Immature natural killer cell (primary cell): ENCODE data around the gene TMIE. TPM values are rescaled to one million over a fixed set of nuclear protein-coding genes. Genes with fewer than 3 reads are reported as not detected.
A peak's percentile ranks its signal among the peaks of the same experiment; 100 is the strongest.

Experiments
- DNase-seq, 3 donors: peaks; one replicate each; pipeline ENCODE4 v3.0.0; 2022; ENCODE audit warnings: mixed read lengths in 1 of 3
- H3K27ac Mint-ChIP-seq, 6 donors: one replicate each; pipeline ENCODE4 v1.8.0; 2020; ENCODE audit warnings: mixed read lengths in 6 of 6, mild to moderate bottlenecking in 5 of 6, inconsistent platforms in 4 of 6, moderate library complexity in 3 of 6
- H3K27me3 Mint-ChIP-seq, 3 donors: one replicate each; pipeline ENCODE4 v1.8.0; 2020 to 2021; ENCODE audit warnings: low read depth in 3 of 3, mild to moderate bottlenecking in 3 of 3, mixed read lengths in 3 of 3, moderate library complexity in 3 of 3, inconsistent platforms in 1 of 3
- H3K36me3 Mint-ChIP-seq, 3 donors: one replicate each; pipeline ENCODE4 v1.8.0; 2020; ENCODE audit warnings: mixed read lengths in 3 of 3, inconsistent platforms in 2 of 3, mild to moderate bottlenecking in 2 of 3
- H3K4me1 Mint-ChIP-seq, 2 donors: one replicate each; pipeline ENCODE4 v1.8.0; 2020; ENCODE audit warnings: inconsistent platforms in 2 of 2, mild to moderate bottlenecking in 2 of 2, mixed read lengths in 2 of 2, moderate library complexity in 1 of 2
- H3K4me3 Mint-ChIP-seq, 5 donors: one replicate each; pipeline ENCODE4 v1.8.0; 2020; ENCODE audit warnings: mild to moderate bottlenecking in 5 of 5, mixed read lengths in 5 of 5, inconsistent platforms in 3 of 5, moderate library complexity in 3 of 5
- H3K9me3 Mint-ChIP-seq, 6 donors: one replicate each; pipeline ENCODE4 v1.8.0; 2020; ENCODE audit warnings: mild to moderate bottlenecking in 6 of 6, mixed read lengths in 6 of 6, inconsistent platforms in 4 of 6, moderate library complexity in 3 of 6
- polyA plus RNA-seq, 3 donors: library from polyadenylated mRNA; unstranded; fragments of 300-500 nt; fragmentation: Illumina TruSeq; gene quantifications; one replicate each; pipeline ENCODE4 v1.2.3, GENCODE V29; 2021

Gene TMIE
- polyA plus RNA-seq, 3 donors from 2014 or later = not detected

DNA sequence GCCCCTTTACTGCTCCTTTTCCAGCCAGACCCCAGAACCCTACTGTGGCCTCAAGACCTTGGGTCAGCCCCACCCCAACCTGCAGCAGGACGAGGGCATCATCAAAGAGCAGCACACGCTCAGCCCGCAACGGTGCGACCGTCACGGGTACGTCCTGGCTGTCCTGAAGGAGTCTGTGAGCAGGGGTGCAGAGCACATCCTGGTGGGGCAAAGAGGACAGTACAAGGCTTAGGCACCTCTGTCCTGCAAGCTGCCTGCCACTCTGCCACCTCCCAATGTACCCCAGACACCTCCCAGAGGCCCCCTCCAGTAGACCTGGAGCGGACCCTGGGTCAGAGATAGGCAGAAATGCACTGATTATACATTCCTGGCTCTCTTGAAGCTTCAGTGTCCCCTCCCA, 15.7 kb upstream of the TMIE start:
- Mint-ChIP-seq H3K4me3 (no peak overlapping the region), H3K27me3 (peaks cover 0 to 3% (median 1%) of the 10 kb centered on the region in 3 donors), H3K9me3 (no peaks in the 10 kb centered on the region), H3K27ac (no peak overlapping the region), H3K4me1 (no peaks in the 10 kb centered on the region), H3K36me3 (no peaks in the 10 kb centered on the region)
- no peak for DNase-seq

DNA sequence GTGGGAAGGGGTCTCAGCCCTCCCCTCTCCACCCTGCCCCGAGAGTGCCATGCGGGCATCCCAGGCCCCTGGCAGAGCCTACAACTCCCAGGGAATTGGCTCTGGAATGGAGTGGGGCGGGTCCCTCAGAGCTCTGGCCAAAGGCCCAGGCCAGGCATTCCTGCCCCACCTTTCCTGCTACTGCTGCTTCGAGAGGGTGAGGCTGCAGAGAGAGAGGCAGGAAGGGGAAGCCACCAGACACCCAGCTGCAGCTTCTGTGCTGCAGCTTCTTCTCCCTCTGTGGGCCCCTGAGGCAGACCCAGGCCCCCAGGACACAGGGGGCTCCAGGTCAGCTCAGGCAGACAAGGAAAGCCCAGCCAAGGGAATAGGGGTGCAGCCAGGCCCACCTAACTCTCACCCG, 10.4 kb upstream of the TMIE start:
- H3K9me3 Mint-ChIP-seq = no peaks in the 10 kb centered on the region
- peaks cover 10 to 15% of the 10 kb centered on the region in 2 donors for H3K4me1 Mint-ChIP-seq
- H3K4me3 Mint-ChIP-seq = no peak overlapping the region
- H3K36me3 Mint-ChIP-seq = no peaks in the 10 kb centered on the region
- no peak overlapping the region for H3K27ac Mint-ChIP-seq
- peaks cover 3 to 5% (median 3%) of the 10 kb centered on the region in 3 donors for H3K27me3 Mint-ChIP-seq
- DNase-seq = no peak

DNA sequence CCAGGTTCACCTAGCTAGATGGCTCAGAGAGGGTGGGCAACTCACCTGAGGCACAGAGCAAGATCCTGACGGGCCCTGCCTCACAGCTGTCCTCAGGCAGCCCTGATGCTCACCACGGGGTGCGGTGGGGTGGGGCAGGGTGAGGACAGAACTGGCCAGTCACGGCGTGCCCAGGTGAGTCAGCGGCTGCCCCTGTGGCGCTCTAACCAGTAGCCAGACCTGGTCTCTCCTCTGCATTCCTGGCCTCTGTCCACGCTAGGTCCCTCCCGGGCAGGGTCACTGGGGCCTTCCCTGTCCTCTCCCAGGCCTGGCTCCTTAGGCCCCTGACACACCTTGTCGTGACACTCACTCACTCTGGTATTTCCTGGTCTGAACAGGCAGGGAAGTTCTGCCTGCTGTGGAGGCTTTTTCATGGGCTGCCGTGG, 8.6 kb upstream of the TMIE start:
- no peak for DNase-seq
- Mint-ChIP-seq H3K27me3 (peaks cover 3 to 5% (median 3%) of the 10 kb centered on the region in 3 donors), H3K9me3 (no peaks in the 10 kb centered on the region), H3K4me3 (peak overlapping the region; percentile 70 to 80 (median 78)), H3K27ac (no peak overlapping the region), H3K36me3 (no peaks in the 10 kb centered on the region), H3K4me1 (peaks cover 13 to 19% of the 10 kb centered on the region in 2 donors)

DNA sequence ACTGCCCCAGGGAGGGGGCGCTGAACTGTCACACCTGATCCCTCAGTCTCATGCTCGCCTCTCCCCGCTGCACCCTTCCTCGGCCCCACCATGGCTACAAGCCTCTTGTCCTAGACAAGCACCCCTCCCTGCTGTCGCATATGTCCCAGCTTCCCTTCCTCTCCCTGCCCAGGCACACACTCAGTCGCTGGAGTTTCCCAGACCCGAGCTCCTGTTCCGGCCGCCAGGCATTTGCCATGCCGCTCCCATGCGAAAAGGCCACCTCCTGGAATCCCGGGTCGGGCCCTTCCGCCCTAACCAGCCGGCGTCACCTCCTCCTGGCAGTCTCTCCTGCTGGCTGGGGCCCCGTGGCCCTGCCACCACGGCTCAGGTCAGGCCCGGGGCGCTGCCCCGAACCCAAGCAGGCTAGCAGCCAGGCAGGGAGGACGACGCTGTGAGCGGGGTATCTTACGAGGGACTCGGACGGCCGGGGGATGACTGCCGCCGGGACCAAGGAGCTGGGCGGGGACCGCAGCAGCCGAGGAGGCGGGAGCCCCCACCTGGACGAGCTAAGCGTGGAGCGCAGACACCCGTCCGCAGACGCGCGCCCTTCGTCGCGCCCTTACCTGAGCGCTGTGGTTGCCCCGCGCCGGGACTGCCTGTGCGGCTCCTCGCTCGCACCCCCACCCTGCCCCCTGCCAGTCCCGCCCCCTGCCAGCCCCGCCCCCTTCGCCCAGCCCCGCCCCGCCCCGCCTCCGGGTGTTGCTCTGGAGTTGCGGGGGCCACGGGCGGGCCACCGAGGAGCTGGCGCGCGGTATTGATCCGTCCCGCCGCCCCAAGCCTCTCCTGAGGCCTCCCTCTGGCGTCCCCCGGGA, 7.9 kb upstream of the TMIE start, which contains the start of gene ALS2CL:
Gene ALS2CL (minus strand): TSS at position 642 of the 854 bp plus-strand sequence. CDS start 4,239 bp downstream, outside the sequence.
- H3K4me3 Mint-ChIP-seq = peak within 1 kb of the TSS; percentile 70 to 80 (median 78)
- DNase-seq = peak; percentile 39 to 55 (median 51)
- H3K4me1 Mint-ChIP-seq = peaks cover 13 to 19% of the 10 kb centered on the region in 2 donors

DNA sequence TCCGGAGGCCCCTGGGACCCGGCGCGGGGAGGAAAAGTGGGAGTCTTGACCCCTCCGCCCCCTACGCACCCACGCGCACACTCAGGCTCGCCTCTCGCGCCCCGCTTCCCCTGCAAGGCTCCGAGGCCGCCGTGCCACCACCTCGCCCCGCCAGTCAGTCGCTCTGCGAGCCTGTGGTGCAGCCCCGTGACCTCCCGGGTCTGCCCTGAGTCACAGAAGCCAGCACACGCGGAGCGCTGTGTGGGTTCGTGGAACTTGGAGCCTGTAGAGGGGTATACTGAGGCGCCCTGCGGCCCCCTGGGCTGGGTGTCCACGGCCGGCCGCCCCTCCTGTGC, 7.3 kb upstream of the TMIE start:
- Mint-ChIP-seq H3K4me1 (peaks cover 13 to 19% of the 10 kb centered on the region in 2 donors), H3K9me3 (no peaks in the 10 kb centered on the region), H3K27ac (no peak overlapping the region), H3K4me3 (peak overlapping the region in 3 of 5 donors; percentile 4 to 46 (median 36)), H3K27me3 (peaks cover 3 to 5% (median 3%) of the 10 kb centered on the region in 3 donors), H3K36me3 (no peaks in the 10 kb centered on the region)
- peak in 2 of 3 donors; percentile 42 to 43 for DNase-seq

More for the DNA sequence above, 7.9 kb upstream of the TMIE start, which contains the start of gene ALS2CL:
- H3K27ac Mint-ChIP-seq = no peak within 1 kb of the TSS
- H3K36me3 Mint-ChIP-seq = no peaks in the 10 kb centered on the region
- H3K9me3 Mint-ChIP-seq = no peaks in the 10 kb centered on the region
- peaks cover 3 to 5% (median 4%) of the 10 kb centered on the region in 3 donors for H3K27me3 Mint-ChIP-seq

DNA sequence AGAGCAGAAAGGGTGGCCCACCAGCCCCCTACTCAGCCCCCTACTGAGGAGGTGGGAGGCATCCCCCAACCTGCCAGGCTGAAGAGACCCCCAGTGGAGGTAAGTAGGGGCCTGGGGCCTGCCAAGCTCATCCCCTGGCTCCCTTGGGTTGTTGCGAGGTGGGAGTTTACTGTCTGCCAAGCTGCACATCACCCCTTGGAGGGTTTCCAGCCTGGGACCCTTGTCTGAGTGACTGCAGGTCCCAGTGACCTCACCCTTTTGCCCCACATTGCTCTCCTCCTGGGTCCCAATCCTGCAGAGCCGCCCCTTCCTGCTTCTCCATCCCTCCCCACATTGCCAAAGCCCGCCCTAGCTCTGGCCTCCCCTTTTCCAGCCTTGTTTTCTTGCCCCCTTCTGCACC, 6.7 kb upstream of the TMIE start:
- H3K9me3 Mint-ChIP-seq = no peaks in the 10 kb centered on the region
- no peak for DNase-seq
- peak overlapping the region in 1 of 5 donors; percentile 35 for H3K4me3 Mint-ChIP-seq
- no peaks in the 10 kb centered on the region for H3K36me3 Mint-ChIP-seq
- H3K27ac Mint-ChIP-seq = no peak overlapping the region
- peaks cover 3 to 5% (median 5%) of the 10 kb centered on the region in 3 donors for H3K27me3 Mint-ChIP-seq
- peaks cover 13 to 19% of the 10 kb centered on the region in 2 donors for H3K4me1 Mint-ChIP-seq

DNA sequence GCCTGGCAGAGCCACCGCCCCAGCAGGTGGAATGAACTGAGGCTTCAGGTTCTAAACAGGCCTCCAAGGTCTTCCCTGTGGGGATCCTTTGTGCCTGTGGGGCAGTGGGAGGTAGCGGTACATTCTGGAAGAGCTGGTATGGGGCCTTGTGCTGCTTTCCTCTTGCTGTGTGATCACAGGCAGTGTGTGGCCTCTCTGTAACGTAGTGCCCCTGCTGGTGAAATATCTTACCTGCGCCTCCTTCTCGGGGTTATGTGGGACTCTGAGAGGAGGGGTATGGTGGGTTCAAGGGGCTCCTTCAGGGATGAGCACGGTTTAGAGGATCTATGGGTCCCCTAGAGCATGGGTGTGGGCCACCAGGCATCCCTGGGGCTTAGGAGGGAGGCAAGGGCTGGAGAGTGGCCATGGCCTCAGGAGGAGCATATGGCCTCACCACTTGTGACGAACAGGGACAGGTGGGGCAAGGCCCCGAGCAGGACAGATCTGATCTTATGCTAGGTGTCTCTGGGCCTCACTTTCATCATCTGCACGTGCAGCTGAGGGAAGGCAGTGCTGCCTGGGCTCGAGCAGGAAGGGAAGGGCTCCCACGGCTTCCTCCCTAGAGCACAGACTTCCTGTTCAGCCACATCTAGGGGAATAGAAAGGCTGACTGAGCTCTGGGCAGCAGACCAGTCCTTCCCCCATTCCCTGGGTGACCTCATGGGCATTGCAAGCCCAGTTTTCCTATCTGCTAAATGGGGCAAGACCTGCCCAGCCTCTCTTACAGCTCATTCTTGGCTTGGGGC, 5.8 kb upstream of the TMIE start:
- Mint-ChIP-seq H3K4me1 (peaks cover 13 to 19% of the 10 kb centered on the region in 2 donors), H3K27ac (peak overlapping the region in 1 of 6 donors; percentile 46), H3K36me3 (no peaks in the 10 kb centered on the region), H3K9me3 (no peaks in the 10 kb centered on the region), H3K4me3 (peak overlapping the region; percentile 18 to 56 (median 44)), H3K27me3 (peaks cover 5% of the 10 kb centered on the region in 3 donors)
- peak in 1 of 3 donors; percentile 24 for DNase-seq

DNA sequence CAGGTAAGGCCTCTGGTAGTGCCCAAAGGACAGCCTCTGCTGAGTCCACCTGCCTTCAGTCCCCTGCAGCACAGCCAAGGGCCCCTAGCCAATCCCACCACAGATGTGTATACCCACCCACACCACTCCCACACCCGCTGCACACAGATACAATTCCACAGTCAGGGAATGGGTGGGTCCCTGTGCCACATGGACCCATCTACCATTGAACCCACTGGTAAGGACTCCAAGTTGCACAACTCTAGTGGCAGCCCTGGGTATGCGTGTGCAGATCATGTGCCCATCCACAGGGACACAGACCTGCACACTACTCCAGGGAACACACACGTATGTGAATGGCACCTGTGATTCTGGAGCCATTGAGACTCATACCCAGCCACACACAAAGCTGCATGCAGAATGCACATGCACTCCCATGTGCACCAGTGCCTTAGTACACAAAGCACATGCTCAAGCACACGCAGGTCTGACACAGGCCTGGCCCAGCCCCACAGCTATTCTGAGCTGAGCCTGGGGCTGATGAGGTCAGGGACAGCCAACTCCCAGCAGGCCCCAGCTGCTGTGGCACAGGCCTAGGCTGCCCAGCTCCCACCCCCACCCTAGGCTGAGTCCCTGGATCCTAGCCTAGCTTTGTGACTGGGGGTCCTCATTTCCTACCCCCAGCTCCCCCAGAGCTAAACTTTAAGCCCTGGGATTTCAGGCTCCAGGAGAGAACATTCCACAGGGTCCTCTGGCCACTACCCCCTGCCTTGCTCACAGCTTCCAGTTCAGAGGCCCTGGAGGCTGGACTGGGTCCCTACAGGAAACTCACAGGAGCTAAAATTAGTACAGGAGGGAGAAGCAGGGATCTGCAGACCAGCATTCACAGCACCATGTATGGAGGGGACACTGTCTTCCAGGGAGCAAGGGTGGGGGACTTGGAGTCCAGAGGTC, 5.0 kb upstream of the TMIE start:
- Mint-ChIP-seq H3K27ac (peak overlapping the region in 2 of 6 donors; percentile 34 to 51), H3K27me3 (peaks cover 4 to 5% (median 5%) of the 10 kb centered on the region in 3 donors), H3K36me3 (no peaks in the 10 kb centered on the region), H3K4me3 (peak overlapping the region in 3 of 5 donors; percentile 15 to 56 (median 18)), H3K4me1 (peaks cover 13 to 19% of the 10 kb centered on the region in 2 donors), H3K9me3 (no peaks in the 10 kb centered on the region)
- DNase-seq = no peak

DNA sequence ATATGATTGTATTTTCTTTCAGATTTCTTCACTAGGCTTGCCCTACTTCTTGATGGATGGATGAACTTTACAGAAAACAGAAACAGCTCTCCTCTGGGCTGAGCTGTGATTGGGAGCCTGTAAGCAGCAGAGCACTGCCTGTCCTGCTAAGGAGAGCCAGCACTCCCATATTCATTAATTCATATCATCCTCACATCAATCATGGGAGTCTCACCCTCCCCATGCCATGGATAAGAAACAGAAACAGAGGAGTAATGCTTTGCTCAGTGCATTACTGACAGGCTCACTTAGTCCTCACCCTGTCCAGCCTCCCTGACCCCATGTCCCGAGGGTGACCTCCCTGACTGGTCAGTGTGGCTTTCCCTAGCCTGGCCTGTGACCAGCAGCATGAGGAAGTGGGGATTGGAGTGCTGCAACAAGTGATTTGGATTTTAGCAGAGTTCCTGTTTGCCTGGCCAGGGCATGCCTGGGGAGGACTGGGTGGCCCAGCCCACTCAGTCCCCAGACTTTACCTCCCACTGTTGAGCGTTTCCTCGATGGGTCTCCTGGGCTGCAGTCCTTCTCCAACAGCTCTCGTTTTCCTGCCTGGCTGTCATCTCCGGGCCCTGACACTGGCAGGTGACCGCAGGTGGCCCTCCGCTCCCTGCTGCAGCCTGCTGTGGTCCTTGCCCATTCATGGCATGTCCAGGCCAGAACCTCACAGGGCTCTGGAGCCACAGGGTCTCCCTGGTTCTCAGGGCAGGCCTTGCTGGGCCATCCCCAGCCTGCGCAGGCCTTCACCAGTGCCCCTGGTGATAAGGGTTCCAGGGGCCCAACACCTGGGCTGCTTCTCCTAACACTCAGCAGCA, 1.3 kb upstream of the TMIE start:
- Mint-ChIP-seq H3K4me1 (peaks cover 13 to 16% of the 10 kb centered on the region in 2 donors), H3K27ac (no peak overlapping the region), H3K9me3 (no peaks in the 10 kb centered on the region), H3K36me3 (no peaks in the 10 kb centered on the region), H3K27me3 (peaks cover 2 to 5% (median 5%) of the 10 kb centered on the region in 3 donors), H3K4me3 (peak overlapping the region in 1 of 5 donors; percentile 33)
- no peak for DNase-seq

DNA sequence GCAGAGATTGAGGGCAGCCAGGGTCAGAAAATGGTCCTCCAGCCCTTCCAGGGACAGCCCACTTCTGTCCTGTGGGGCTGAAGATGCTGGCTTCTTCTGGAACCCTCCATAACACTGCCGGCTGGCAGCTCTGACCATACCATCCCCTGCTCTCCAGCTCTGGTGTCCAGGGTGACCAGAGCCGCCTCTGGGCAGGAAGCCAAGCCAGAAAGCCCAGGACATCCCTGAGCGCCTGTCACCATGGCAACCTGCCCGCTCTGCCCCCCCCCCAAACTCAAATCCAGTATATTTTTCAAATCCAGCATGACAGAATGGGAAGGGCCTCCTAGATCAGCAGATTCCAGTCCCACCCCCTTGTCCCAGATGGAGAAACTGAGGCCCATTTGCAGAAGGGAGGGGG, 420 bp upstream of the TMIE start:
- H3K4me1 Mint-ChIP-seq = peaks cover 4 to 8% of the 10 kb centered on the region in 2 donors
- H3K27ac Mint-ChIP-seq = no peak overlapping the region
- peak overlapping the region in 1 of 5 donors; percentile 33 for H3K4me3 Mint-ChIP-seq
- peaks cover 2 to 5% (median 5%) of the 10 kb centered on the region in 3 donors for H3K27me3 Mint-ChIP-seq
- no peaks in the 10 kb centered on the region for H3K9me3 Mint-ChIP-seq
- DNase-seq = no peak
- H3K36me3 Mint-ChIP-seq = no peaks in the 10 kb centered on the region

DNA sequence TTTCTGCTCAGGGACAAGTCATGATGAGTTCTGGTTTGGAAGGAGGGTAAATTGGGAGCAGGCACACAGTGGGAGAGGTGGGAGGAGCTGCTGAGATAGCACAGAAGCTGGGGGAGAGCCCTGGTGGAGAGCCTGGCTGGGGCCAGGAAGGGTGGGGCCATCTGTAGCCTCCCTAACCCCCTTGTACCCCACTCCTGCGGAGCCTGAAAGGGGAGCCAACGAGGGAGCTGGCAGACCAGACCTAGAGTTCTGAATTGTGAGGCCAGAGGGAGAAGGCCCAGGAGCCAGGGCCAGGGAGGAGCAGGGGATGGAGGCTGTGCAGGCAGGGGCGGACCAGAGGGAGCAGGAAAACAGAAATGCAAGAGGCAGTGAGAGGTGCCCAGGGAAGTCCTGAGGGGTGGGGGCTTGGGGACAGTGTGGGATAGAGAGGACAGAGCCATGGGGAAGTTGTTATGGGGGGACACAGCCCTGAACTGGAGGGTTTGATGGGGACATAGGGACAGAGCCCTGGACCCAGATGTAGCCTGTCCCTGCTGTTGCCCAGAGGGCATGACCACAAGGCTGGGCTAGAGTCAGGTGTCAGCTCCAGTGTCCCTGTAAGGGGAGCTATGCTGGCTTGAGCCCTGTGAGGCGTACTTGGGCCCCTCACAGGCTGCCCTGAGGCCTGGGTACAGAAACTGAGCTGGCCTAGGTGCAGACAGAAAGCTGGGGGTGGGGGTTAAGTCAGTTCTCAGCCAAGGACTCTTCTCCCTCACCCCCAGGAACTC, 1.2 kb downstream of the TMIE start:
- Mint-ChIP-seq H3K36me3 (no peaks in the 10 kb centered on the region), H3K9me3 (no peaks in the 10 kb centered on the region), H3K4me1 (peaks cover 0 to 4% of the 10 kb centered on the region in 2 donors), H3K27me3 (peaks cover 2 to 5% (median 5%) of the 10 kb centered on the region in 3 donors), H3K27ac (no peak overlapping the region), H3K4me3 (no peak overlapping the region)
- DNase-seq = no peak
